PFSK-1 (cell line): ENCODE data around the gene CDCP1. TPM values are rescaled to one million over a fixed set of nuclear protein-coding genes. Genes with fewer than 3 reads are reported as not detected.

Experiments
- FOXP2 ChIP-seq: optimal IDR thresholded peaks from 2 replicates; pipeline ENCODE3; 2011; ENCODE audit warnings: borderline replicate concordance, control low read depth, inconsistent platforms; ENCODE audit not compliant: insufficient read depth; ENCODE audit errors: extremely low read length, extremely low read depth
- POLR2AphosphoS5 ChIP-seq: IDR thresholded peaks from 2 replicates; pipeline ENCODE4 v1.6.1; 2012; ENCODE audit warnings: low read depth, mild to moderate bottlenecking, control low read depth, low read length, moderate library complexity
- REST ChIP-seq, 2 experiments: IDR thresholded peaks; 2 replicates each; pipeline versions ENCODE4 v1.6.1 to v1.8.0; 2011 to 2012; ENCODE audit warnings: low read depth in 2 of 2, low read length in 2 of 2, control low read depth in 1 of 2, inconsistent platforms in 1 of 2, mild to moderate bottlenecking in 1 of 2, moderate library complexity in 1 of 2; ENCODE audit not compliant: insufficient read depth in 1 of 2
- SIN3A ChIP-seq: IDR thresholded peaks from 2 replicates; pipeline ENCODE4 v1.6.1; 2012; ENCODE audit warnings: mild to moderate bottlenecking, low read length, moderate library complexity, borderline replicate concordance; ENCODE audit not compliant: insufficient read depth
- TAF1 ChIP-seq: IDR thresholded peaks from 2 replicates; pipeline ENCODE4 v1.6.1; 2012; ENCODE audit warnings: low read length, control low read depth, borderline replicate concordance; ENCODE audit not compliant: insufficient read depth
- polyA plus RNA-seq: library from polyadenylated mRNA; unstranded; fragments of >200 nt; gene quantifications from one replicate; pipeline ENCODE4 v1.2.1, GENCODE V29; 2012; ENCODE audit warnings: low read depth, missing spikeins; ENCODE audit not compliant: insufficient read length

CDCP1 gene
- polyA plus RNA-seq = not detected

- TF ChIP-seq SIN3A (no peak), POLR2AphosphoS5 (no peak), REST (IDR thresholded peaks at IDR 0.05; ENCODE audit: insufficient read depth in 1 of 2, low read depth in 2 of 2, low read length in 2 of 2) (no peak), FOXP2 (no peak), TAF1 (no peak)
Observed at GRCh38 chr3:45145681-45146614, at the start of gene CDCP1. Gene CDCP1, minus strand, starts transcription at chr3:45146378. Its CDS starts 91 bp downstream, at chr3:45146287.

GRCh38 chr3:45194791-45195190 is 48.6 kb upstream of the CDCP1 start:
- TF ChIP-seq REST (IDR thresholded peaks at IDR 0.05; ENCODE audit: insufficient read depth in 1 of 2, low read depth in 2 of 2, low read length in 2 of 2) = no peak
- TF ChIP-seq FOXP2 = no peak
- TF ChIP-seq POLR2AphosphoS5 = no peak
- TF ChIP-seq TAF1 = no peak
- no peak for TF ChIP-seq SIN3A

GRCh38 chr3:45191924-45192417 is 45.8 kb upstream of the CDCP1 start:
- TF ChIP-seq TAF1 = no peak
- TF ChIP-seq SIN3A = no peak
- TF ChIP-seq REST (IDR thresholded peaks at IDR 0.05; ENCODE audit: insufficient read depth in 1 of 2, low read depth in 2 of 2, low read length in 2 of 2) = no peak
- TF ChIP-seq POLR2AphosphoS5 = no peak
- TF ChIP-seq FOXP2 = no peak

GRCh38 chr3:45191424-45191823 is 45.2 kb upstream of the CDCP1 start:
- TF ChIP-seq POLR2AphosphoS5 (no peak), SIN3A (no peak), FOXP2 (no peak), REST (IDR thresholded peaks at IDR 0.05; ENCODE audit: insufficient read depth in 1 of 2, low read depth in 2 of 2, low read length in 2 of 2) (no peak), TAF1 (no peak)
